Measurements from ENCODE around the gene EPB41L4A. TPM values are rescaled to one million over a fixed set of nuclear protein-coding genes. Genes with fewer than 3 reads are reported as not detected.
A peak's percentile ranks its signal among the peaks of the same experiment; 100 is the strongest.

EPB41L4A gene
- total RNA-seq, 2 donors from 2014 or later: 9.7 to 12.2 TPM

DNA sequence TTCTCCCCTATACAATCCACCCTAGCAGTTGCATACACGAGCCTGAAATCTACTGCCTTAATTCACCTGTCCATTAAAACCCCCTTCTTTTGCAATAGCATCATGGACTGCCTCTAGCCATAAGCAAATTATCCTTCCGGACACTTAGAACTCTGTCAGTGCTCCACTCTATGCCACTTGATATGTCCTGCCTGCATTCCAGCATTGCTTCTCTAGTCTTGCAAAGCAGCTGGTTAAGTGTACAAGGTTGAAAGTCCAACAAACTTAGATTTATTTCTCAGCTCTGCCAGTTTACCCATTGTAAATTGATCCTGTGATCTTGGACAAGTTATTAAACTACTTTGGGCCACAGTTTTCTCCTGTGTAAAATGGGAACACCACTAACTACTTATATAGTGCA, 197.9 kb downstream of the EPB41L4A start:
- no peak for ATAC-seq (ENCODE audit: insufficient number of reproducible peaks, low FRiP score, low read depth)
- Histone ChIP-seq H3K4me3 (no peak overlapping the region), H3K27me3 (replicated peaks; ENCODE audit: insufficient read depth) (no peaks in the 10 kb centered on the region), H3K9me3 (no peaks in the 10 kb centered on the region), H3K27ac (no peak overlapping the region), H3K36me3 (no peaks in the 10 kb centered on the region), H3K4me1 (ENCODE audit: control insufficient read depth in 1 of 2, low read depth in 2 of 2) (no peaks in the 10 kb centered on the region)
- no peak for DNase-seq (ENCODE audit: low spot score)
- TF ChIP-seq, protein P1, sequence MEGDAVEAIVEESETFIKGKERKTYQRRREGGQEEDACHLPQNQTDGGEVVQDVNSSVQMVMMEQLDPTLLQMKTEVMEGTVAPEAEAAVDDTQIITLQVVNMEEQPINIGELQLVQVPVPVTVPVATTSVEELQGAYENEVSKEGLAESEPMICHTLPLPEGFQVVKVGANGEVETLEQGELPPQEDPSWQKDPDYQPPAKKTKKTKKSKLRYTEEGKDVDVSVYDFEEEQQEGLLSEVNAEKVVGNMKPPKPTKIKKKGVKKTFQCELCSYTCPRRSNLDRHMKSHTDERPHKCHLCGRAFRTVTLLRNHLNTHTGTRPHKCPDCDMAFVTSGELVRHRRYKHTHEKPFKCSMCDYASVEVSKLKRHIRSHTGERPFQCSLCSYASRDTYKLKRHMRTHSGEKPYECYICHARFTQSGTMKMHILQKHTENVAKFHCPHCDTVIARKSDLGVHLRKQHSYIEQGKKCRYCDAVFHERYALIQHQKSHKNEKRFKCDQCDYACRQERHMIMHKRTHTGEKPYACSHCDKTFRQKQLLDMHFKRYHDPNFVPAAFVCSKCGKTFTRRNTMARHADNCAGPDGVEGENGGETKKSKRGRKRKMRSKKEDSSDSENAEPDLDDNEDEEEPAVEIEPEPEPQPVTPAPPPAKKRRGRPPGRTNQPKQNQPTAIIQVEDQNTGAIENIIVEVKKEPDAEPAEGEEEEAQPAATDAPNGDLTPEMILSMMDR (IDR thresholded peaks at IDR 0.05): no peak

DNA sequence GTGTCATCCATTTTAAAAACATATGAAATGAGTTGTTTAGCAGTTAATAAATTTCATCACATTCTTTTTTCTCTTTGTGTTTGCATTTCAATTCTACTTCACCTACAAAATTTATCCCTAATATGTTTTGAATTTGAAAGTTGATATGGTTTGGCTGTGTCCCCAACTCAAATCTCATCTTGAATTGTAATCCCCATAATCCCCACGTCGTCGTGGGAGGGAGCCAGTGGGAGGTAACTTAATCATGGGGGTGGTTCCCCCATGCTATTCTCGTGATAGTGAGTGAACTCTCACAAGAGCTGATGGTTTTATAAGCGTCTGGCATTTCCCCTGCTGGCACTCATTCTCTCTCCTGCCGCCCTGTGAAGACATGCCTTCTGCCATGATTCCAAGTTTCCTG, 200.1 kb downstream of the EPB41L4A start:
- Histone ChIP-seq H3K36me3 (no peaks in the 10 kb centered on the region), H3K4me3 (no peak overlapping the region), H3K27ac (no peak overlapping the region), H3K27me3 (replicated peaks; ENCODE audit: insufficient read depth) (no peaks in the 10 kb centered on the region), H3K9me3 (no peaks in the 10 kb centered on the region), H3K4me1 (ENCODE audit: control insufficient read depth in 1 of 2, low read depth in 2 of 2) (no peaks in the 10 kb centered on the region)
- ATAC-seq (ENCODE audit: insufficient number of reproducible peaks, low FRiP score, low read depth) (no peak), DNase-seq (ENCODE audit: low spot score) (no peak)
- TF ChIP-seq, protein P1 (IDR thresholded peaks at IDR 0.05): no peak

DNA sequence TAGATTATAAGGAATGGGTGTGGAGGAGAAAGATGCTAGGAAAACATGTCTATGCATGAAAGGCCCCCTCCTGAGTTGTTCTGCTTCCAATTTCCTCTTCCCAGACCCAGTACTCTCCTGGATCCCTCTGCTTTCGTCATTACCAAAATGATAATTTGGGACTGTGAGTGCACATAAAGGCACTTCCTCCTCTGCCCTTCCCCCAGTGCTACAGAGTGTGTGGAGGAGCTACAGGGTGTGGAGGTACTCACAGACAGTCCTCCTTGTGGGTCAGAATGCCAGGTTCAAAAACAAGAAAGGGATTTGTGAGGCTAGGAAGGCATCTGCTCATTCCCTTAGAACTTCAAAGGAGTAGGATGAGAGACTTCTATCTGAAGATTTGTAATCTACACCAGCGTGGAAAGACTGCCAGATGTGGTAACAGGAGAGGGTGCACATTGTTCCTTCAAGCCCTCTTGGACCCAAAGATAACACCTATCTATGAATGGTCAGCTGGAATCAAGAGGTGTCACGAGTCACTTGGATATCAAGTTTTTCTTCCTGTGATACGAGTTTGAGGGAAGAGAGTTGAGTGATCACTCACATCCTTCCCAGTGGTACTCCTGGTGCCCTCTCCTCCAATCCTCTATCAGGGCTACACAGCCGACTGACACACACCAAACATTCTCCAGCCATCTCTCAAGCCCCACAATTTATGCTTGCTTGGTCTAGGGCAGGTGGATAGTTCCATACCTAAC, 201.1 kb downstream of the EPB41L4A start:
- Histone ChIP-seq H3K27ac (no peak overlapping the region), H3K27me3 (replicated peaks; ENCODE audit: insufficient read depth) (no peaks in the 10 kb centered on the region), H3K4me3 (no peak overlapping the region), H3K9me3 (no peaks in the 10 kb centered on the region), H3K4me1 (ENCODE audit: control insufficient read depth in 1 of 2, low read depth in 2 of 2) (no peaks in the 10 kb centered on the region), H3K36me3 (no peaks in the 10 kb centered on the region)
- no peak for DNase-seq (ENCODE audit: low spot score)
- TF ChIP-seq, protein P1 (IDR thresholded peaks at IDR 0.05): no peak
- ATAC-seq (ENCODE audit: insufficient number of reproducible peaks, low FRiP score, low read depth): no peak

DNA sequence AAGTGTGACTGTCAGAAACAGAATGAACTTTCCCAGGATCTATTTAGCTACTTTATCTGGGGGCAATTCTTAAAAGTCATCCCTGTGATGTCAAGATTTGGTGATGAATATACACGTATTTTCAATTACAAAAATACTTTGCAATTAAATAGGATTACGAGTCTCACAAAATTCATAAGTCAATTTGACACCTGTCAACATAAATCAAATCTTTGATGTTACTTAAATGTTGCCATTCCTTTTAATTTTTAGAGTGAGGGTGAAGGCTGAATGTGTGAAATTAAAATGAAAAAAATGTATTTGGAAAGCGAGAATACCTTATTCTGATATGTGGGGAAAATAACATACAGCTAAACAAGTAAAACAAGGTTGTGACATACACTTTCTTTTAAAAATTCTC, 202.9 kb downstream of the EPB41L4A start:
- no peaks in the 10 kb centered on the region for H3K27me3 ChIP-seq (replicated peaks; ENCODE audit: insufficient read depth)
- no peaks in the 10 kb centered on the region for H3K9me3 ChIP-seq
- DNase-seq (ENCODE audit: low spot score) (no peak), ATAC-seq (ENCODE audit: insufficient number of reproducible peaks, low FRiP score, low read depth) (no peak)
- H3K27ac ChIP-seq: no peak overlapping the region
- no peak overlapping the region for H3K4me3 ChIP-seq
- H3K4me1 ChIP-seq (ENCODE audit: control insufficient read depth in 1 of 2, low read depth in 2 of 2): no peaks in the 10 kb centered on the region
- no peaks in the 10 kb centered on the region for H3K36me3 ChIP-seq
- TF ChIP-seq, protein P1 (IDR thresholded peaks at IDR 0.05): no peak

DNA sequence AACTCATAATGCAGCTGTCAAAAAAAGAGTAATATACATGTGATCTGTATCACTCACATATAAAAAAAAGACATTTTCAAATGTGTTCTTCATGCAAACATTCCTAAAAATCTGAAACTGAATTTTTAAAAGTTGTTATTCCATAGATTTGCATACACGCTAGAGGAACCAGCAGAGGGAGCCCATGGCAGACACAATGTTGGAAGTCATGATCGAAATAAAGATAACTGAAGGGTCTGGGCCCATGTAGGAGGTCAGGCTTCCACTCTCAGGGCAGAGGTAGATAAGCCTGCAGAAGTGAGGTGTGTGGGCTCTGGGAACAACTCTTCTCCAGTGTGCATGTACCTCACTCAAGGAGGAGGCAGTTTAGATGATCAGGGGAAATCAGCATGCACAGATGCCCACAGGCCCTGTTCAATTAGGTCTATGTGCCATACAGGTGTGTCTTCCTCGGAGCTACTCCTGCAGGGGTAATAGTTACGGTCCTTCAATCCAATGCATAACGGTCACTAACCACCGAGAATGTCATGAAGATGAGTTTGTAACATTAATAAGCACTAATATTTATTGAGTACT, 208.6 kb downstream of the EPB41L4A start:
- TF ChIP-seq, protein P1 (IDR thresholded peaks at IDR 0.05): peak; percentile 59
- Histone ChIP-seq H3K27me3 (replicated peaks; ENCODE audit: insufficient read depth) (no peaks in the 10 kb centered on the region), H3K4me1 (ENCODE audit: control insufficient read depth in 1 of 2, low read depth in 2 of 2) (no peaks in the 10 kb centered on the region), H3K27ac (no peak overlapping the region), H3K9me3 (no peaks in the 10 kb centered on the region), H3K36me3 (no peaks in the 10 kb centered on the region), H3K4me3 (no peak overlapping the region)
- DNase-seq (ENCODE audit: low spot score) (peak; percentile 7), ATAC-seq (ENCODE audit: insufficient number of reproducible peaks, low FRiP score, low read depth) (no peak)

Data from thoracic aorta (tissue), 2 donors.